Measurements from ENCODE around the gene ZNF157.

DNA sequence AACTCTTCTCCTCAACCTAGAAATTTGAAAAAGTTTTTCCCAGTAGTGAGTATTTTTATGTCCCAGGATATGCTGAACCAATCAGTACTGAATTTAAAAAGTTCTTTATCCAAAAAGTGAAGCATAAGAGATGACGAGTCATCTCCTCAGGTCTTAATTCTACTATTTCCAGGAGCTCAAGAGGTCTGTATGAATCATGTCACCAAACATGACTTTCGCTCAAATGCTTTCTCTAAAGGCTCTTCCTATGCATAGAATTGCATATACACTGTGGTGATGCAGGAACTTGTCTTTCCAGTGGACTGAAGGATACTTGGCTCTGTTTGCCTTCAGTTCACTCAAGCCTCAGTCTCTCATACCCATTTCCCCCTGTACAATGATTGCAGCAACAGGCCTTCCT is 76.6 kb downstream of the ZNF157 start:
- TF ChIP-seq ATF2 (CRISPR knock-in tag; IDR thresholded peaks at IDR 0.05; ENCODE audit: borderline replicate concordance, low read depth) (no peak), CREM (CRISPR knock-in tag; IDR thresholded peaks at IDR 0.05) (no peak), ZNF671 (CRISPR knock-in tag; IDR thresholded peaks at IDR 0.05) (no peak), SP1 (CRISPR knock-in tag; conservative IDR thresholded peaks at IDR 0.05) (no peak), NFE2L1 (CRISPR knock-in tag; IDR thresholded peaks at IDR 0.05) (no peak)
- TF ChIP-seq, protein P1, sequence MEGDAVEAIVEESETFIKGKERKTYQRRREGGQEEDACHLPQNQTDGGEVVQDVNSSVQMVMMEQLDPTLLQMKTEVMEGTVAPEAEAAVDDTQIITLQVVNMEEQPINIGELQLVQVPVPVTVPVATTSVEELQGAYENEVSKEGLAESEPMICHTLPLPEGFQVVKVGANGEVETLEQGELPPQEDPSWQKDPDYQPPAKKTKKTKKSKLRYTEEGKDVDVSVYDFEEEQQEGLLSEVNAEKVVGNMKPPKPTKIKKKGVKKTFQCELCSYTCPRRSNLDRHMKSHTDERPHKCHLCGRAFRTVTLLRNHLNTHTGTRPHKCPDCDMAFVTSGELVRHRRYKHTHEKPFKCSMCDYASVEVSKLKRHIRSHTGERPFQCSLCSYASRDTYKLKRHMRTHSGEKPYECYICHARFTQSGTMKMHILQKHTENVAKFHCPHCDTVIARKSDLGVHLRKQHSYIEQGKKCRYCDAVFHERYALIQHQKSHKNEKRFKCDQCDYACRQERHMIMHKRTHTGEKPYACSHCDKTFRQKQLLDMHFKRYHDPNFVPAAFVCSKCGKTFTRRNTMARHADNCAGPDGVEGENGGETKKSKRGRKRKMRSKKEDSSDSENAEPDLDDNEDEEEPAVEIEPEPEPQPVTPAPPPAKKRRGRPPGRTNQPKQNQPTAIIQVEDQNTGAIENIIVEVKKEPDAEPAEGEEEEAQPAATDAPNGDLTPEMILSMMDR (IDR thresholded peaks at IDR 0.05), result no peak
- TF ChIP-seq, protein P2, sequence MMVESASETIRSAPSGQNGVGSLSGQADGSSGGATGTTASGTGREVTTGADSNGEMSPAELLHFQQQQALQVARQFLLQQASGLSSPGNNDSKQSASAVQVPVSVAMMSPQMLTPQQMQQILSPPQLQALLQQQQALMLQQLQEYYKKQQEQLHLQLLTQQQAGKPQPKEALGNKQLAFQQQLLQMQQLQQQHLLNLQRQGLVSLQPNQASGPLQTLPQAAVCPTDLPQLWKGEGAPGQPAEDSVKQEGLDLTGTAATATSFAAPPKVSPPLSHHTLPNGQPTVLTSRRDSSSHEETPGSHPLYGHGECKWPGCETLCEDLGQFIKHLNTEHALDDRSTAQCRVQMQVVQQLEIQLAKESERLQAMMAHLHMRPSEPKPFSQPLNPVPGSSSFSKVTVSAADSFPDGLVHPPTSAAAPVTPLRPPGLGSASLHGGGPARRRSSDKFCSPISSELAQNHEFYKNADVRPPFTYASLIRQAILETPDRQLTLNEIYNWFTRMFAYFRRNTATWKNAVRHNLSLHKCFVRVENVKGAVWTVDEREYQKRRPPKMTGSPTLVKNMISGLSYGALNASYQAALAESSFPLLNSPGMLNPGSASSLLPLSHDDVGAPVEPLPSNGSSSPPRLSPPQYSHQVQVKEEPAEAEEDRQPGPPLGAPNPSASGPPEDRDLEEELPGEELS (CRISPR knock-in tag; IDR thresholded peaks at IDR 0.05), result no peak
- TF ChIP-seq, protein P3, sequence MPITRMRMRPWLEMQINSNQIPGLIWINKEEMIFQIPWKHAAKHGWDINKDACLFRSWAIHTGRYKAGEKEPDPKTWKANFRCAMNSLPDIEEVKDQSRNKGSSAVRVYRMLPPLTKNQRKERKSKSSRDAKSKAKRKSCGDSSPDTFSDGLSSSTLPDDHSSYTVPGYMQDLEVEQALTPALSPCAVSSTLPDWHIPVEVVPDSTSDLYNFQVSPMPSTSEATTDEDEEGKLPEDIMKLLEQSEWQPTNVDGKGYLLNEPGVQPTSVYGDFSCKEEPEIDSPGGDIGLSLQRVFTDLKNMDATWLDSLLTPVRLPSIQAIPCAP (CRISPR knock-in tag; IDR thresholded peaks at IDR 0.05), result no peak
